ENCODE data around the gene DNAH12. TPM values are rescaled to one million over a fixed set of nuclear protein-coding genes. Genes with fewer than 3 reads are reported as not detected.

Gene DNAH12
- total and polyA plus RNA-seq, 2 of the 13 experiments (the other 11 are each of a cell fraction or from before 2014, with no cell fraction given): 0.11 TPM

DNA sequence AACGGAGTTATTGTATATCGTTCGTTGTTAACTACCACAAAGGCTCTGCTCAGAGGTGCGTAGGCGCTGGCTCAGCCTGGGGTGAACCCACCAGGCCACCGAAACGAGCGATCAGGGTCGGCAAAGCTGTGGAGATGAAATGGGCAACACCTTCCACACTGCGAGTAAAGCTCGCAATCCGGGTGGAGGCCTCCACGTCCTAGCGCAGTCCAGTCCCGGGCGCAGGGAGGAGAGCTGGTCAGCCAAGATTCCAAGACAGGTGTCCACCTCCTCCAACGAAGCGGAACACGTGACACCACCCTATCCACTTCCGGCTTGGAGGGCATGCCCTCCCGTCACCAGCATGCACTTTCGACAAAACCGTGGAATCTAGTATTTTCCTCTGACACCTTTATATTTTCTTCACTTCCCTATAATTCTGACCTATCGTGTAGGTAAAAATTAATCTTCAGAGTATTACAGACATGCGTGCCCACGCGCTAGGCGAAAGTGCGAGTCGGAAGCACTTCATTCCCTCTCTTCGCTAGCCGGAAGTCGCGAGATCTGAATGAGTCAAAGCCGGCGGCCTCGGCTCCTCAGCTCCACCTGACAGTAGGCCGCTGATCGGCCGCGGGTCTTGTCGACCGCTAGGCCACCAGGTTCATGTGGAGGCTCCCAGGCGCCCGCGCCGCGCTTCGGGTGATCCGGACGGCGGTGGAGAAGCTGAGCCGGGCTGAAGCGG, 11.8 kb upstream of the DNAH12 start, which contains the start of gene PDE12 (continued):
- no peak for TF ChIP-seq IRF1 (CRISPR knock-in tag; IDR thresholded peaks at IDR 0.05; ENCODE audit: low read depth)
- TF ChIP-seq, protein P1, sequence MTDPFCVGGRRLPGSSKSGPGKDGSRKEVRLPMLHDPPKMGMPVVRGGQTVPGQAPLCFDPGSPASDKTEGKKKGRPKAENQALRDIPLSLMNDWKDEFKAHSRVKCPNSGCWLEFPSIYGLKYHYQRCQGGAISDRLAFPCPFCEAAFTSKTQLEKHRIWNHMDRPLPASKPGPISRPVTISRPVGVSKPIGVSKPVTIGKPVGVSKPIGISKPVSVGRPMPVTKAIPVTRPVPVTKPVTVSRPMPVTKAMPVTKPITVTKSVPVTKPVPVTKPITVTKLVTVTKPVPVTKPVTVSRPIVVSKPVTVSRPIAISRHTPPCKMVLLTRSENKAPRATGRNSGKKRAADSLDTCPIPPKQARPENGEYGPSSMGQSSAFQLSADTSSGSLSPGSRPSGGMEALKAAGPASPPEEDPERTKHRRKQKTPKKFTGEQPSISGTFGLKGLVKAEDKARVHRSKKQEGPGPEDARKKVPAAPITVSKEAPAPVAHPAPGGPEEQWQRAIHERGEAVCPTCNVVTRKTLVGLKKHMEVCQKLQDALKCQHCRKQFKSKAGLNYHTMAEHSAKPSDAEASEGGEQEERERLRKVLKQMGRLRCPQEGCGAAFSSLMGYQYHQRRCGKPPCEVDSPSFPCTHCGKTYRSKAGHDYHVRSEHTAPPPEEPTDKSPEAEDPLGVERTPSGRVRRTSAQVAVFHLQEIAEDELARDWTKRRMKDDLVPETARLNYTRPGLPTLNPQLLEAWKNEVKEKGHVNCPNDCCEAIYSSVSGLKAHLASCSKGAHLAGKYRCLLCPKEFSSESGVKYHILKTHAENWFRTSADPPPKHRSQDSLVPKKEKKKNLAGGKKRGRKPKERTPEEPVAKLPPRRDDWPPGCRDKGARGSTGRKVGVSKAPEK (CRISPR knock-in tag; IDR thresholded peaks at IDR 0.05; ENCODE audit: borderline replicate concordance): no peak
- TF ChIP-seq ZMYM3 (CRISPR knock-in tag; IDR thresholded peaks at IDR 0.05): no peak
- peak; percentile 41 for TF ChIP-seq IKZF4 (CRISPR knock-in tag; IDR thresholded peaks at IDR 0.05; ENCODE audit: borderline replicate concordance, low read depth, not compliant biosample characterization)
- TF ChIP-seq SUZ12 (IDR thresholded peaks at IDR 0.05; ENCODE audit: low read depth, low read length): no peak
- TF ChIP-seq, protein P2, sequence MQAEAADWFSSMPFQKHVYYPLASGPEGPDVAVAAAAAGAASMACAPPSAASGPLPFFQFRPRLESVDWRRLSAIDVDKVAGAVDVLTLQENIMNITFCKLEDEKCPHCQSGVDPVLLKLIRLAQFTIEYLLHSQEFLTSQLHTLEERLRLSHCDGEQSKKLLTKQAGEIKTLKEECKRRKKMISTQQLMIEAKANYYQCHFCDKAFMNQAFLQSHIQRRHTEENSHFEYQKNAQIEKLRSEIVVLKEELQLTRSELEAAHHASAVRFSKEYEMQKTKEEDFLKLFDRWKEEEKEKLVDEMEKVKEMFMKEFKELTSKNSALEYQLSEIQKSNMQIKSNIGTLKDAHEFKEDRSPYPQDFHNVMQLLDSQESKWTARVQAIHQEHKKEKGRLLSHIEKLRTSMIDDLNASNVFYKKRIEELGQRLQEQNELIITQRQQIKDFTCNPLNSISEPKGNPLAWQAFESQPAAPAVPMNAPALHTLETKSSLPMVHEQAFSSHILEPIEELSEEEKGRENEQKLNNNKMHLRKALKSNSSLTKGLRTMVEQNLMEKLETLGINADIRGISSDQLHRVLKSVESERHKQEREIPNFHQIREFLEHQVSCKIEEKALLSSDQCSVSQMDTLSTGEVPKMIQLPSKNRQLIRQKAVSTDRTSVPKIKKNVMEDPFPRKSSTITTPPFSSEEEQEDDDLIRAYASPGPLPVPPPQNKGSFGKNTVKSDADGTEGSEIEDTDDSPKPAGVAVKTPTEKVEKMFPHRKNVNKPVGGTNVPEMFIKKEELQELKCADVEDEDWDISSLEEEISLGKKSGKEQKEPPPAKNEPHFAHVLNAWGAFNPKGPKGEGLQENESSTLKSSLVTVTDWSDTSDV (CRISPR knock-in tag; IDR thresholded peaks at IDR 0.05): peak; percentile 46
- no peak for TF ChIP-seq MTF2 (CRISPR knock-in tag; IDR thresholded peaks at IDR 0.05; ENCODE audit: borderline replicate concordance)
- TF ChIP-seq SCMH1 (CRISPR knock-in tag; IDR thresholded peaks at IDR 0.05; ENCODE audit: borderline replicate concordance): no peak
- TF ChIP-seq ATF7 (IDR thresholded peaks at IDR 0.05): no peak
- no peak; the same call in 1 of the 2 replicates for TF ChIP-seq ATF7 (CRISPR knock-in tag; IDR thresholded peaks at IDR 0.05)
- peak; percentile 92 for TF ChIP-seq ERF (CRISPR knock-in tag; IDR thresholded peaks at IDR 0.05)
- peak; percentile 87; the same call in 1 of the 2 replicates for TF ChIP-seq ZNF790 (CRISPR knock-in tag; IDR thresholded peaks at IDR 0.05; ENCODE audit: borderline replicate concordance)
- TF ChIP-seq RBAK (CRISPR knock-in tag; IDR thresholded peaks at IDR 0.05): no peak
- peak; percentile 27; the same call in 1 of the 2 replicates for TF ChIP-seq ZNF546 (CRISPR knock-in tag; conservative IDR thresholded peaks at IDR 0.05)
- TF ChIP-seq ZNF326 (CRISPR knock-in tag; IDR thresholded peaks at IDR 0.05; ENCODE audit: borderline replicate concordance): no peak
- TF ChIP-seq IKZF5 (CRISPR knock-in tag; IDR thresholded peaks at IDR 0.05): peak; percentile 94
- no peak for TF ChIP-seq GPN1 (CRISPR knock-in tag; IDR thresholded peaks at IDR 0.05; ENCODE audit: borderline replicate concordance)
- TF ChIP-seq ATM (IDR thresholded peaks at IDR 0.05; ENCODE audit: borderline replicate concordance): no peak
- TF ChIP-seq SIN3B (IDR thresholded peaks at IDR 0.05; ENCODE audit: low read length): peak; percentile 62; the same call in 1 of the 2 replicates
- TF ChIP-seq ZNF747 (CRISPR knock-in tag; IDR thresholded peaks at IDR 0.05; ENCODE audit: borderline replicate concordance): peak; percentile 94
- peak; percentile 74; the same call in 1 of the 2 replicates for TF ChIP-seq ARNT2 (CRISPR knock-in tag; IDR thresholded peaks at IDR 0.05; ENCODE audit: low read depth)

Measured in HepG2 (cell line).